IMR-90 (cell line): ENCODE results near the gene ZNF296.

Source experiments
- BHLHE40 ChIP-seq: fragments of 150-350 bp; IDR thresholded peaks from 2 replicates; pipeline ENCODE4 v1.6.1; 2016; ENCODE audit warnings: mild to moderate bottlenecking, low read depth, low read length
- CEBPB ChIP-seq: IDR thresholded peaks from 2 replicates; pipeline ENCODE4 v1.6.1; 2012; ENCODE audit warnings: low read depth, low read length, improper control_type of control experiment
- MAFK ChIP-seq: IDR thresholded peaks from 2 replicates; pipeline ENCODE4 v1.6.1; 2012; ENCODE audit warnings: low read depth, low read length, improper control_type of control experiment
- MAZ ChIP-seq: IDR thresholded peaks from 2 replicates; pipeline ENCODE4 v1.6.1; 2012; ENCODE audit warnings: low read depth, mild to moderate bottlenecking, low read length, improper control_type of control experiment, moderate library complexity, borderline replicate concordance
- MXI1 ChIP-seq: IDR thresholded peaks from 2 replicates; pipeline ENCODE4 v1.6.1; 2012; ENCODE audit warnings: low read depth, mild to moderate bottlenecking, low read length, moderate library complexity, borderline replicate concordance
- POLR2A ChIP-seq: IDR thresholded peaks from 2 replicates; pipeline ENCODE4 v1.6.1; 2012; ENCODE audit warnings: mild to moderate bottlenecking, low read depth, low read length
- RAD21 ChIP-seq: IDR thresholded peaks from 2 replicates; pipeline ENCODE4 v1.6.1; 2012; ENCODE audit warnings: low read length, improper control_type of control experiment
- RCOR1 ChIP-seq: IDR thresholded peaks from 2 replicates; pipeline ENCODE4 v1.6.1; 2012; ENCODE audit warnings: mild to moderate bottlenecking, low read length, improper control_type of control experiment; ENCODE audit not compliant: insufficient replicate concordance
- SMC3 ChIP-seq: fragments of 150-350 bp; IDR thresholded peaks from 2 replicates; pipeline ENCODE4 v1.6.1; 2016; ENCODE audit warnings: low read depth, mild to moderate bottlenecking, antibody characterized with exemption, low read length, moderate library complexity
- USF2 ChIP-seq: fragments of 150-350 bp; IDR thresholded peaks from 2 replicates; pipeline ENCODE4 v1.6.1; 2017; ENCODE audit warnings: mild to moderate bottlenecking, antibody characterized with exemption, low read length, low read depth
- TF ChIP-seq, protein P1 (sequence below): conservative IDR thresholded peaks from 2 replicates; pipeline ENCODE4 v1.5.1; 2012; ENCODE audit warnings: mild to moderate bottlenecking, low read depth, low read length, improper control_type of control experiment

DNA sequence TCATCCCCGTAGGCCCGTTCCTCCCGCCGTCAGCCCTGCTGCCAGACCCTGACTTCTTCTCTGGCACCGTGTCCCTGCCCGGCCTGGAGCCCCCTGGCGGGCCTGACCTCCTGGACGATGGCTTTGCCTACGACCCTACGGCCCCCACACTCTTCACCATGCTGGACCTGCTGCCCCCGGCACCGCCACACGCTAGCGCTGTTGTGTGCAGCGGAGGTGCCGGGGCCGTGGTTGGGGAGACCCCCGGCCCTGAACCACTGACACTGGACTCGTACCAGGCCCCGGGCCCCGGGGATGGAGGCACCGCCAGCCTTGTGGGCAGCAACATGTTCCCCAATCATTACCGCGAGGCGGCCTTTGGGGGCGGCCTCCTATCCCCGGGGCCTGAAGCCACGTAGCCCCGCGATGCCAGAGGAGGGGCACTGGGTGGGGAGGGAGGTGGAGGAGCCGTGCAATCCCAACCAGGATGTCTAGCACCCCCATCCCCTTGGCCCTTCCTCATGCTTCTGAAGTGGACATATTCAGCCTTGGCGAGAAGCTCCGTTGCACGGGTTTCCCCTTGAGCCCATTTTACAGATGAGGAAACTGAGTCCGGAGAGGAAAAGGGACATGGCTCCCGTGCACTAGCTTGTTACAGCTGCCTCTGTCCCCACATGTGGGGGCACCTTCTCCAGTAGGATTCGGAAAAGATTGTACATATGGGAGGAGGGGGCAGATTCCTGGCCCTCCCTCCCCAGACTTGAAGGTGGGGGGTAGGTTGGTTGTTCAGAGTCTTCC, 38.7 kb downstream of the ZNF296 start:
- no peak for TF ChIP-seq CEBPB
- no peak for TF ChIP-seq POLR2A
- TF ChIP-seq, protein P1, sequence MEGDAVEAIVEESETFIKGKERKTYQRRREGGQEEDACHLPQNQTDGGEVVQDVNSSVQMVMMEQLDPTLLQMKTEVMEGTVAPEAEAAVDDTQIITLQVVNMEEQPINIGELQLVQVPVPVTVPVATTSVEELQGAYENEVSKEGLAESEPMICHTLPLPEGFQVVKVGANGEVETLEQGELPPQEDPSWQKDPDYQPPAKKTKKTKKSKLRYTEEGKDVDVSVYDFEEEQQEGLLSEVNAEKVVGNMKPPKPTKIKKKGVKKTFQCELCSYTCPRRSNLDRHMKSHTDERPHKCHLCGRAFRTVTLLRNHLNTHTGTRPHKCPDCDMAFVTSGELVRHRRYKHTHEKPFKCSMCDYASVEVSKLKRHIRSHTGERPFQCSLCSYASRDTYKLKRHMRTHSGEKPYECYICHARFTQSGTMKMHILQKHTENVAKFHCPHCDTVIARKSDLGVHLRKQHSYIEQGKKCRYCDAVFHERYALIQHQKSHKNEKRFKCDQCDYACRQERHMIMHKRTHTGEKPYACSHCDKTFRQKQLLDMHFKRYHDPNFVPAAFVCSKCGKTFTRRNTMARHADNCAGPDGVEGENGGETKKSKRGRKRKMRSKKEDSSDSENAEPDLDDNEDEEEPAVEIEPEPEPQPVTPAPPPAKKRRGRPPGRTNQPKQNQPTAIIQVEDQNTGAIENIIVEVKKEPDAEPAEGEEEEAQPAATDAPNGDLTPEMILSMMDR: no peak
- TF ChIP-seq MXI1: no peak
- no peak for TF ChIP-seq USF2
- TF ChIP-seq MAZ: no peak
- no peak for TF ChIP-seq SMC3
- no peak for TF ChIP-seq MAFK
- no peak for TF ChIP-seq RCOR1
- no peak for TF ChIP-seq BHLHE40
- no peak for TF ChIP-seq RAD21
